ENCODE results near the gene TADA2A.

- TF ChIP-seq CTCF (IDR thresholded peaks at IDR 0.05) (no peak), POLR2AphosphoS5 (IDR thresholded peaks at IDR 0.05) (no peak)
These were observed 72.3 kb downstream of the TADA2A start for GRCh38 chr17:37479025-37479424.

All from esophagus muscularis mucosa (tissue), 3 donors.